Prostate gland (tissue), 2 donors: Measurements from ENCODE around the gene UBTF. TPM values are rescaled to one million over a fixed set of nuclear protein-coding genes. Genes with fewer than 3 reads are reported as not detected.

Experiments
- DNase-seq: peaks from one replicate; pipeline ENCODE4 v3.0.0-alpha.2; 2019; ENCODE audit warnings: low spot score
- H3K27ac ChIP-seq, 2 donors: fragments of 200-600 bp; sonication (generic); 2 replicates each; pipeline ENCODE4 v1.5.1; 2017 to 2019
- H3K27me3 ChIP-seq: fragments of 200-600 bp; sonication (generic); replicated peaks from 2 replicates; pipeline ENCODE4 v1.5.1; 2019; ENCODE audit not compliant: insufficient read depth
- H3K36me3 ChIP-seq, 2 donors: fragments of 200-600 bp; sonication (generic); 1 replicate in 1 of 2; 2 replicates in 1 of 2; pipeline versions ENCODE4 v1.5.1 to v1.8.1; 2017 to 2019
- H3K4me1 ChIP-seq: fragments of 200-600 bp; sonication (generic); replicated peaks from 2 replicates; pipeline ENCODE4 v1.5.1; 2019
- H3K4me3 ChIP-seq, 2 donors: fragments of 200-600 bp; sonication (generic); 2 replicates each; pipeline ENCODE4 v1.5.1; 2017 to 2019
- H3K9me3 ChIP-seq: fragments of 200-600 bp; sonication (generic); 2 replicates; pipeline ENCODE4 v1.5.1; 2017
- CTCF ChIP-seq, 4 experiments: fragments of 200-600 bp in 2 of 4; fragments of 450-650 bp in 2 of 4; sonication (generic) in 2 of 4; IDR thresholded peaks; 1 replicate in 3 of 4; 2 replicates in 1 of 4; pipeline ENCODE4 v1.5.1; 2016 to 2019; ENCODE audit warnings: antibody characterized with exemption in 4 of 4, mild to moderate bottlenecking in 2 of 4, moderate library complexity in 2 of 4
- POLR2A ChIP-seq: fragments of 450-650 bp; IDR thresholded peaks from one replicate; pipeline ENCODE4 v1.6.1; 2016; ENCODE audit warnings: antibody characterized with exemption, mild to moderate bottlenecking
- POLR2AphosphoS5 ChIP-seq: sonication (generic); formaldehyde crosslinking; IDR thresholded peaks from one replicate; pipeline ENCODE4 v1.6.1; 2017; ENCODE audit warnings: antibody characterized with exemption
- WGBS: methylation state at CpG from one replicate; pipeline ENCODE4 v1.1.5; 2018; 5-methylcytosine and 5-hydroxymethylcytosine counted together
- intact Hi-C: fragments of 100-400 bp; cut with DNase I; formaldehyde crosslinking; loops from one replicate; pipeline ENCODE4 v1.14.2; 2022
- total RNA-seq, 2 donors: library from RNA; depleted of rRNA; stranded (reverse); fragments of >200 nt; gene quantifications; one replicate each; pipeline ENCODE4 v1.1.0, GENCODE V29; 2016

The UBTF gene
- total RNA-seq = 10 to 100 TPM; 73.4 to 77.2 TPM

- Histone ChIP-seq H3K4me3 (peak within 1 kb of the TSS; percentile 80 to 95), H3K27me3 (no peaks in the 10 kb centered on the region), H3K36me3 (peaks cover 7 to 19% of the 10 kb centered on the region in 2 donors), H3K4me1 (peaks cover 5% of the 10 kb centered on the region), H3K27ac (peak within 1 kb of the TSS; percentile 98 to 100), H3K9me3 (no peaks in the 10 kb centered on the region)
- peak; percentile 59 for DNase-seq
- intact Hi-C loops = loop anchor here (2.0 kb wide), 1 partner anchor 107 kb away; no protein-coding TSS in a partner anchor
- no peak for TF ChIP-seq CTCF (IDR thresholded peaks at IDR 0.05)
- no peak for TF ChIP-seq POLR2AphosphoS5
- no peak for TF ChIP-seq POLR2A
- 0% methylated on average over 16 of the region's 76 CpGs for WGBS
These were observed at the start of gene UBTF for GRCh38 chr17:44219616-44220212. Gene UBTF (minus strand): TSS chr17:44219675. CDS start chr17:44218229, 1,446 bp downstream.

DNA sequence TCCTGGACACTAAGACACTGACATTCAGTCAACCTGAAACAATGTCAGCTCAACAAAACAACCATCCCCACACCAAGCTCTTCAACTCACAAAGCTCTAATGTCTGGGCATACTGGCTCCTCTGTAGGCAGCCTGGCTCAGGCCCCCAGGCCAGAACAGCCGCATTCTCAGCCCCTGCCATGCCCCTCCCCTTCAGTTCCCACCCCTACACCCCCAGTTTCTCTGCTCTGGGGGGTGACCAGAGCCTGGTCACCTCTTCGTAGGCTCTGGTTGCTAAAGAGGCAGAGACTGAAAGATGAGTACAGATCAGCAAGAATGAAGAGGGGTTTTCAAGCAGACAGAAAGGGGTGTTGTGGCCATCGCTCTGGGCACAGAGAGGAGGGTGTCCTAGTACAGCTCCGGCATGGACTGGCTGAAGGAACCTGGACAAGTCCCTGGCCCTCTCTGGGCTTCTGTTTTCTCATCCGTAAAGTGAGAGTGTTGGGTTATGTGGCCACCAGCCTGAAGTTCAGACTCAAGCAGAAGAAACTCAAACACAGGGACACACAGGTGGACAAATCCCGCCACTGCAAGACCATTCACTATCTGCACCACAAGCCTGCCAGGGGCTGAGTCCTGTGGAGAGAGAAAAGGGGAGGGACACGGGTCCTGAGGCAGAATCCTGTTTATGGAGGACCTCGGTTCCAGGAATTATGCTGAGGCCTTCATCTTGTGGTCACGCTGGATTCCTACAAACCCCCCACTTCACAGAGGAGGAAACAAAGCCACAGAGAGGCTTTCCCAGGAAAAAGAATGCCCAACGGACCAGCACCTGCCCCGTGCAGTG, 49.4 kb upstream of the UBTF start:
- intact Hi-C loops = no loop called here
- no peaks in the 10 kb centered on the region for H3K36me3 ChIP-seq
- no peak for TF ChIP-seq POLR2AphosphoS5
- TF ChIP-seq POLR2A = no peak
- no peak for TF ChIP-seq CTCF (IDR thresholded peaks at IDR 0.05)
- H3K4me3 ChIP-seq = no peak overlapping the region
- 59% methylated on average over 11 of the region's 11 CpGs for WGBS
- DNase-seq = no peak
- no peaks in the 10 kb centered on the region for H3K9me3 ChIP-seq
- no peak overlapping the region for H3K27ac ChIP-seq
- H3K4me1 ChIP-seq = no peaks in the 10 kb centered on the region
- no peaks in the 10 kb centered on the region for H3K27me3 ChIP-seq

- Histone ChIP-seq H3K4me1 (no peaks in the 10 kb centered on the region), H3K27ac (no peak within 1 kb of the TSS), H3K4me3 (no peak within 1 kb of the TSS), H3K36me3 (no peaks in the 10 kb centered on the region), H3K27me3 (no peaks in the 10 kb centered on the region), H3K9me3 (no peaks in the 10 kb centered on the region)
- no peak for DNase-seq
- intact Hi-C loops = no loop called here
- WGBS = 61% methylated on average over 13 of the region's 14 CpGs
- TF ChIP-seq POLR2AphosphoS5 (no peak), CTCF (IDR thresholded peaks at IDR 0.05) (no peak), POLR2A (no peak)
These were observed 48.5 kb upstream of the UBTF start, which contains the start of gene SLC4A1 for GRCh38 chr17:44267818-44268490. Gene SLC4A1 (minus strand): TSS chr17:44268135. CDS start chr17:44262866, 5,269 bp downstream.

GRCh38 chr17:44267165-44267455, 47.6 kb upstream of the UBTF start:
- WGBS = 82% methylated on average over 5 of the region's 5 CpGs
- H3K36me3 ChIP-seq = no peaks in the 10 kb centered on the region
- no peaks in the 10 kb centered on the region for H3K27me3 ChIP-seq
- no peak for DNase-seq
- no peaks in the 10 kb centered on the region for H3K9me3 ChIP-seq
- no peak overlapping the region for H3K27ac ChIP-seq
- H3K4me3 ChIP-seq = no peak overlapping the region
- intact Hi-C loops = no loop called here
- no peaks in the 10 kb centered on the region for H3K4me1 ChIP-seq
- no peak for TF ChIP-seq POLR2AphosphoS5
- TF ChIP-seq POLR2A = no peak
- no peak for TF ChIP-seq CTCF (IDR thresholded peaks at IDR 0.05)
